ENCODE results near the gene OR4D2.

OR4D2 gene

GRCh38 chr17:58153046-58153445 is 13.7 kb upstream of the OR4D2 start:
- Histone ChIP-seq H3K4me1 (no peaks in the 10 kb centered on the region), H3K27me3 (ENCODE audit: low read depth) (peaks cover 45% of the 10 kb centered on the region), H3K9me3 (no peaks in the 10 kb centered on the region), H3K36me3 (replicated peaks) (no peaks in the 10 kb centered on the region), H3K4me3 (no peak overlapping the region)
- no peak for DNase-seq (ENCODE audit: low spot score in 2 of 2)
- in situ Hi-C loops (cut with MboI; ENCODE audit: low sequenced_read_pairs), result no loop called here

- Histone ChIP-seq H3K36me3 (replicated peaks) (no peaks in the 10 kb centered on the region), H3K4me3 (no peak overlapping the region), H3K9me3 (no peaks in the 10 kb centered on the region), H3K4me1 (no peaks in the 10 kb centered on the region), H3K27me3 (ENCODE audit: low read depth) (peaks cover 45% of the 10 kb centered on the region)
- in situ Hi-C loops (cut with MboI; ENCODE audit: low sequenced_read_pairs), result no loop called here
- no peak for DNase-seq (ENCODE audit: low spot score in 2 of 2)
Observed at GRCh38 chr17:58153671-58154070, 13.1 kb upstream of the OR4D2 start.

- H3K27me3 ChIP-seq (ENCODE audit: low read depth), result peaks cover 25% of the 10 kb centered on the region
- no peaks in the 10 kb centered on the region for H3K9me3 ChIP-seq
- in situ Hi-C loops (cut with MboI; ENCODE audit: low sequenced_read_pairs), result no loop called here
- DNase-seq (ENCODE audit: low spot score in 2 of 2), result peak in 1 of 2 experiments; percentile 47
- H3K36me3 ChIP-seq (replicated peaks), result no peaks in the 10 kb centered on the region
- peak overlapping the region; percentile 17 for H3K4me3 ChIP-seq
- no peaks in the 10 kb centered on the region for H3K4me1 ChIP-seq
Observed at GRCh38 chr17:58156839-58157803, 9.7 kb upstream of the OR4D2 start.

GRCh38 chr17:58158181-58158580 is 8.6 kb upstream of the OR4D2 start:
- peaks cover 29% of the 10 kb centered on the region for H3K27me3 ChIP-seq (ENCODE audit: low read depth)

GRCh38 chr17:58161566-58161965 is 5.2 kb upstream of the OR4D2 start:
- no peak for DNase-seq (ENCODE audit: low spot score in 2 of 2)
- in situ Hi-C loops (cut with MboI; ENCODE audit: low sequenced_read_pairs), result no loop called here
- H3K27me3 ChIP-seq (ENCODE audit: low read depth), result peaks cover 24% of the 10 kb centered on the region

More at GRCh38 chr17:58158181-58158580, 8.6 kb upstream of the OR4D2 start:
- no peaks in the 10 kb centered on the region for H3K36me3 ChIP-seq (replicated peaks)
- no peaks in the 10 kb centered on the region for H3K9me3 ChIP-seq
- H3K4me3 ChIP-seq, result no peak overlapping the region
- in situ Hi-C loops (cut with MboI; ENCODE audit: low sequenced_read_pairs), result no loop called here
- no peak for DNase-seq (ENCODE audit: low spot score in 2 of 2)
- no peaks in the 10 kb centered on the region for H3K4me1 ChIP-seq

GRCh38 chr17:58165981-58166380 is 801 bp upstream of the OR4D2 start:
- DNase-seq (ENCODE audit: low spot score in 2 of 2), result no peak
- Histone ChIP-seq H3K4me1 (no peaks in the 10 kb centered on the region), H3K4me3 (no peak overlapping the region), H3K9me3 (no peaks in the 10 kb centered on the region), H3K36me3 (replicated peaks) (no peaks in the 10 kb centered on the region), H3K27me3 (ENCODE audit: low read depth) (peaks cover 43% of the 10 kb centered on the region)
- in situ Hi-C loops (cut with MboI; ENCODE audit: low sequenced_read_pairs), result no loop called here

More at GRCh38 chr17:58161566-58161965, 5.2 kb upstream of the OR4D2 start:
- Histone ChIP-seq H3K9me3 (no peaks in the 10 kb centered on the region), H3K4me3 (no peak overlapping the region), H3K4me1 (no peaks in the 10 kb centered on the region), H3K36me3 (replicated peaks) (no peaks in the 10 kb centered on the region)

- in situ Hi-C loops (cut with MboI; ENCODE audit: low sequenced_read_pairs), result no loop called here
- no peak for DNase-seq (ENCODE audit: low spot score in 2 of 2)
- Histone ChIP-seq H3K27me3 (ENCODE audit: low read depth) (peaks cover 55% of the 10 kb centered on the region), H3K4me3 (no peak overlapping the region), H3K4me1 (no peaks in the 10 kb centered on the region), H3K9me3 (no peaks in the 10 kb centered on the region), H3K36me3 (replicated peaks) (no peaks in the 10 kb centered on the region)
Observed at GRCh38 chr17:58170622-58171021, 3.8 kb downstream of the OR4D2 start.

- H3K9me3 ChIP-seq, result no peaks in the 10 kb centered on the region
- in situ Hi-C loops (cut with MboI; ENCODE audit: low sequenced_read_pairs), result no loop called here
- DNase-seq (ENCODE audit: low spot score in 2 of 2), result peak; percentile 8 to 33
- no peaks in the 10 kb centered on the region for H3K36me3 ChIP-seq (replicated peaks)
- H3K4me1 ChIP-seq, result no peaks in the 10 kb centered on the region
- no peak overlapping the region for H3K4me3 ChIP-seq
- H3K27me3 ChIP-seq (ENCODE audit: low read depth), result peaks cover 51% of the 10 kb centered on the region
Observed at GRCh38 chr17:58172369-58173071, 5.7 kb downstream of the OR4D2 start.

- Histone ChIP-seq H3K4me3 (no peak overlapping the region), H3K9me3 (no peaks in the 10 kb centered on the region), H3K27me3 (ENCODE audit: low read depth) (peaks cover 34% of the 10 kb centered on the region), H3K4me1 (no peaks in the 10 kb centered on the region), H3K36me3 (replicated peaks) (no peaks in the 10 kb centered on the region)
- no peak for DNase-seq (ENCODE audit: low spot score in 2 of 2)
- in situ Hi-C loops (cut with MboI; ENCODE audit: low sequenced_read_pairs), result no loop called here
Observed at GRCh38 chr17:58174871-58175270, 8.1 kb downstream of the OR4D2 start.

GRCh38 chr17:58176200-58176599 is 9.4 kb downstream of the OR4D2 start:
- peaks cover 23% of the 10 kb centered on the region for H3K27me3 ChIP-seq (ENCODE audit: low read depth)
- DNase-seq (ENCODE audit: low spot score in 2 of 2), result no peak
- no peaks in the 10 kb centered on the region for H3K36me3 ChIP-seq (replicated peaks)
- no peaks in the 10 kb centered on the region for H3K9me3 ChIP-seq
- in situ Hi-C loops (cut with MboI; ENCODE audit: low sequenced_read_pairs), result no loop called here
- no peaks in the 10 kb centered on the region for H3K4me1 ChIP-seq
- no peak overlapping the region for H3K4me3 ChIP-seq

GRCh38 chr17:58181796-58182195 is 15.0 kb downstream of the OR4D2 start:
- Histone ChIP-seq H3K27me3 (ENCODE audit: low read depth) (no peaks in the 10 kb centered on the region), H3K9me3 (no peaks in the 10 kb centered on the region), H3K4me1 (no peaks in the 10 kb centered on the region), H3K36me3 (replicated peaks) (no peaks in the 10 kb centered on the region), H3K4me3 (no peak overlapping the region)
- no peak for DNase-seq (ENCODE audit: low spot score in 2 of 2)
- in situ Hi-C loops (cut with MboI; ENCODE audit: low sequenced_read_pairs), result no loop called here

- no peak for DNase-seq (ENCODE audit: low spot score in 2 of 2)
- Histone ChIP-seq H3K36me3 (replicated peaks) (no peaks in the 10 kb centered on the region), H3K4me1 (no peaks in the 10 kb centered on the region), H3K4me3 (no peak overlapping the region), H3K27me3 (ENCODE audit: low read depth) (no peaks in the 10 kb centered on the region), H3K9me3 (no peaks in the 10 kb centered on the region)
- in situ Hi-C loops (cut with MboI; ENCODE audit: low sequenced_read_pairs), result no loop called here
Observed at GRCh38 chr17:58183514-58183913, 16.7 kb downstream of the OR4D2 start.

GRCh38 chr17:58184308-58184985 is 17.7 kb downstream of the OR4D2 start:
- no peaks in the 10 kb centered on the region for H3K4me1 ChIP-seq
- no peaks in the 10 kb centered on the region for H3K27me3 ChIP-seq (ENCODE audit: low read depth)
- no peaks in the 10 kb centered on the region for H3K9me3 ChIP-seq
- no peak overlapping the region for H3K4me3 ChIP-seq
- in situ Hi-C loops (cut with MboI; ENCODE audit: low sequenced_read_pairs), result no loop called here
- DNase-seq (ENCODE audit: low spot score in 2 of 2), result no peak
- H3K36me3 ChIP-seq (replicated peaks), result no peaks in the 10 kb centered on the region

All from HAP-1 (cell line).